Neural cell (in vitro differentiated cells): Measurements from ENCODE around the gene IMMP2L. TPM values are rescaled to one million over a fixed set of nuclear protein-coding genes. Genes with fewer than 3 reads are reported as not detected.

Source experiments
- H2AFZ ChIP-seq: fragments of 200-600, 300-800 bp; sonication (generic), shearing (Covaris generic); 2 replicates; pipeline ENCODE4 v1.6.0; 2014; ENCODE audit warnings: low read depth, mild to moderate bottlenecking, antibody characterized with exemption, low read length, moderate library complexity
- H3F3A ChIP-seq: fragments of 200-600 bp; shearing (Covaris generic); 2 replicates; pipeline ENCODE4 v1.6.1; 2016; ENCODE audit warnings: mild to moderate bottlenecking, moderate library complexity, mixed read lengths, antibody characterized with exemption, low read length; ENCODE audit not compliant: insufficient read depth, poor library complexity, severe bottlenecking
- H3K27ac ChIP-seq: fragments of 200-600, 300-800 bp; sonication (generic), shearing (Covaris generic); 2 replicates; pipeline ENCODE4 v1.5.1; 2014; ENCODE audit warnings: mild to moderate bottlenecking, low read length, moderate library complexity
- H3K27me3 ChIP-seq: fragments of 300-800, 200-600 bp; sonication (generic), shearing (Covaris generic); 2 replicates; pipeline ENCODE4 v1.6.0; 2014; ENCODE audit warnings: mild to moderate bottlenecking, low read depth, low read length, moderate library complexity; ENCODE audit not compliant: insufficient read depth
- H3K36me3 ChIP-seq: fragments of 300-800, 200-600 bp; sonication (generic), shearing (Covaris generic); 2 replicates; pipeline ENCODE4 v1.5.1; 2014; ENCODE audit warnings: mild to moderate bottlenecking, antibody characterized with exemption, low read length, moderate library complexity; ENCODE audit not compliant: insufficient read depth
- H3K4me2 ChIP-seq: fragments of 300-800, 200-600 bp; sonication (generic), shearing (Covaris generic); 2 replicates; pipeline ENCODE4 v1.6.0; 2014; ENCODE audit warnings: mild to moderate bottlenecking, low read length
- H3K4me3 ChIP-seq: fragments of 300-800, 200-600 bp; sonication (generic), shearing (Covaris generic); 2 replicates; pipeline ENCODE4 v1.5.1; 2014; ENCODE audit warnings: mild to moderate bottlenecking, low read length, moderate library complexity
- H3K79me2 ChIP-seq: fragments of 200-600 bp; shearing (Covaris generic); replicated peaks from 2 replicates; pipeline ENCODE4 v1.6.0; 2014; ENCODE audit warnings: mild to moderate bottlenecking, low read length, moderate library complexity; ENCODE audit not compliant: insufficient read depth
- H3K9ac ChIP-seq: fragments of 300-800, 200-600 bp; sonication (generic), shearing (Covaris generic); 2 replicates; pipeline ENCODE4 v1.6.1; 2016; ENCODE audit warnings: mild to moderate bottlenecking, low read length, mixed read lengths
- H3K9me2 ChIP-seq: fragments of 200-600 bp; shearing (Covaris generic); 2 replicates; pipeline ENCODE4 v1.6.1; 2016; ENCODE audit warnings: mild to moderate bottlenecking, low read length, mixed read lengths; ENCODE audit not compliant: insufficient read depth
- H3K9me3 ChIP-seq: fragments of 200-600, 300-800 bp; sonication (generic), shearing (Covaris generic); 2 replicates; pipeline ENCODE4 v1.6.1; 2016; ENCODE audit warnings: mild to moderate bottlenecking, mixed run types, low read length, moderate library complexity, mixed read lengths
- H4K20me1 ChIP-seq: fragments of 200-600 bp; shearing (Covaris generic); 2 replicates; pipeline ENCODE4 v1.6.1; 2016; ENCODE audit warnings: mild to moderate bottlenecking, mixed run types; ENCODE audit not compliant: insufficient read depth
- EP300 ChIP-seq: fragments of 450-650 bp; conservative IDR thresholded peaks from 2 replicates; pipeline ENCODE4 v1.6.1; 2014; ENCODE audit warnings: antibody characterized with exemption, mild to moderate bottlenecking, moderate library complexity; ENCODE audit not compliant: poor library complexity, severe bottlenecking
- EZH2 ChIP-seq: fragments of 200-600, 300-800 bp; shearing (Covaris generic), sonication (generic); IDR thresholded peaks from 2 replicates; pipeline ENCODE4 v1.6.1; 2014; ENCODE audit warnings: antibody characterized with exemption, low read length, borderline replicate concordance, mild to moderate bottlenecking; ENCODE audit not compliant: insufficient read depth, poor library complexity, severe bottlenecking
- MXI1 ChIP-seq: fragments of 450-650 bp; conservative IDR thresholded peaks from 2 replicates; pipeline ENCODE4 v1.6.1; 2014; ENCODE audit warnings: antibody characterized with exemption, mild to moderate bottlenecking; ENCODE audit not compliant: poor library complexity, severe bottlenecking
- POLR2AphosphoS5 ChIP-seq: IDR thresholded peaks from 2 replicates; pipeline ENCODE4 v1.6.1; 2012
- RAD21 ChIP-seq: fragments of 450-650 bp; conservative IDR thresholded peaks from 2 replicates; pipeline ENCODE4 v1.6.1; 2014; ENCODE audit warnings: antibody characterized with exemption, mild to moderate bottlenecking, moderate library complexity
- SMC3 ChIP-seq: fragments of 450-650 bp; conservative IDR thresholded peaks from 2 replicates; pipeline ENCODE4 v1.6.1; 2014; ENCODE audit warnings: antibody characterized with exemption, mild to moderate bottlenecking, moderate library complexity; ENCODE audit not compliant: poor library complexity
- TAF1 ChIP-seq: IDR thresholded peaks from 2 replicates; pipeline ENCODE4 v1.6.1; 2012; ENCODE audit warnings: low read depth
- polyA plus RNA-seq: library from polyadenylated mRNA; depleted of rRNA; stranded (reverse); fragments of >200 nt; gene quantifications from 2 replicates; pipeline ENCODE4 v1.2.3, GENCODE V29; 2014
- TF ChIP-seq, protein P1 (sequence below): IDR thresholded peaks from 2 replicates; pipeline ENCODE4 v1.6.1; 2012; ENCODE audit warnings: borderline replicate concordance
- TF ChIP-seq, protein P2 (sequence below): fragments of 450-650 bp; IDR thresholded peaks from 2 replicates; pipeline ENCODE4 v1.5.1; 2014; ENCODE audit warnings: antibody characterized with exemption, mild to moderate bottlenecking, moderate library complexity; ENCODE audit not compliant: poor library complexity, severe bottlenecking

The IMMP2L gene
- polyA plus RNA-seq, 1 donor from 2014 or later: 9.7 TPM

DNA sequence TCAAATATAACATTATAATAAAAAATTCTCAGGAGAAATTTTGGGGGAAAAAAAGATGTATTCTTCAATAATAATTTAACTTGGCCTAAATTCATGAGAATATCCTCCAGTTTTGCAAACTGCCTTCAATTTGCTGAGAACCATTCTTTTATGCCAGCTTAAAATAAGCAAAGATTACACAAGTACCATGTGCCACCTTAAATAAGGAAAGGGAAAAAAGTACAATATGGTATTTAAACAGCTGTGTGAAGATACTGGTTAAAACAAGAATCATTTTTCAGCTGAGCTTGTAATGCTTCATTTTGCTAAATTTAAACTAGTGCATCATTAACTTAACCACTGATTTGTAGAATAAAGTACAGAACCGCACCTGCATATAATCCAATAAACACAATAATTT, 253.6 kb downstream of the IMMP2L start:
- Histone ChIP-seq H3K79me2 (no peaks in the 10 kb centered on the region), H3K4me3 (no peak overlapping the region), H2AFZ (no peak overlapping the region), H3K9me2 (no peaks in the 10 kb centered on the region), H3K27me3 (no peaks in the 10 kb centered on the region), H3K27ac (no peak overlapping the region), H3F3A (no peaks in the 10 kb centered on the region), H3K36me3 (no peaks in the 10 kb centered on the region), H3K9me3 (no peaks in the 10 kb centered on the region), H3K9ac (no peak overlapping the region), H4K20me1 (no peaks in the 10 kb centered on the region), H3K4me2 (no peak overlapping the region)
- TF ChIP-seq EP300: no peak
- TF ChIP-seq, protein P1, sequence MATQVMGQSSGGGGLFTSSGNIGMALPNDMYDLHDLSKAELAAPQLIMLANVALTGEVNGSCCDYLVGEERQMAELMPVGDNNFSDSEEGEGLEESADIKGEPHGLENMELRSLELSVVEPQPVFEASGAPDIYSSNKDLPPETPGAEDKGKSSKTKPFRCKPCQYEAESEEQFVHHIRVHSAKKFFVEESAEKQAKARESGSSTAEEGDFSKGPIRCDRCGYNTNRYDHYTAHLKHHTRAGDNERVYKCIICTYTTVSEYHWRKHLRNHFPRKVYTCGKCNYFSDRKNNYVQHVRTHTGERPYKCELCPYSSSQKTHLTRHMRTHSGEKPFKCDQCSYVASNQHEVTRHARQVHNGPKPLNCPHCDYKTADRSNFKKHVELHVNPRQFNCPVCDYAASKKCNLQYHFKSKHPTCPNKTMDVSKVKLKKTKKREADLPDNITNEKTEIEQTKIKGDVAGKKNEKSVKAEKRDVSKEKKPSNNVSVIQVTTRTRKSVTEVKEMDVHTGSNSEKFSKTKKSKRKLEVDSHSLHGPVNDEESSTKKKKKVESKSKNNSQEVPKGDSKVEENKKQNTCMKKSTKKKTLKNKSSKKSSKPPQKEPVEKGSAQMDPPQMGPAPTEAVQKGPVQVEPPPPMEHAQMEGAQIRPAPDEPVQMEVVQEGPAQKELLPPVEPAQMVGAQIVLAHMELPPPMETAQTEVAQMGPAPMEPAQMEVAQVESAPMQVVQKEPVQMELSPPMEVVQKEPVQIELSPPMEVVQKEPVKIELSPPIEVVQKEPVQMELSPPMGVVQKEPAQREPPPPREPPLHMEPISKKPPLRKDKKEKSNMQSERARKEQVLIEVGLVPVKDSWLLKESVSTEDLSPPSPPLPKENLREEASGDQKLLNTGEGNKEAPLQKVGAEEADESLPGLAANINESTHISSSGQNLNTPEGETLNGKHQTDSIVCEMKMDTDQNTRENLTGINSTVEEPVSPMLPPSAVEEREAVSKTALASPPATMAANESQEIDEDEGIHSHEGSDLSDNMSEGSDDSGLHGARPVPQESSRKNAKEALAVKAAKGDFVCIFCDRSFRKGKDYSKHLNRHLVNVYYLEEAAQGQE: no peak
- no peak for TF ChIP-seq EZH2
- TF ChIP-seq TAF1: no peak

DNA sequence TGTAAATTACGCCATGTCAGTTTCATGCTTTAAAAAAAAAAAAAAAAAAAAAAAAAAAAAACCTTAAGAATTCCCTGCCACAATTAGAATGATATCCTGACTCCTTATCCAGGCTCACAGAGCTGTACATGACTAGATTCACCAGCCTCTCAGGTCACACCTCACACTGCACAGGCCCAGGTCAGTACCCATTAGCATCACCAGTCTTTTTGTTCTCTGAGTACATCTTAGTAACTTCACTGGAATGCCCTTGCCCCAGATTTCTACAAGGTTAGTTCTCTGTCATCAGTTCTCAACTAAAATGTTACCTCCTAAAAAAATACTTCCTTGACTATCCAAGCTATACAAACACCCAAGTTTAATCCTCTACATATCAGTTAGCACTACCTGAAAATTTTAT, 260.4 kb downstream of the IMMP2L start:
- no peak for TF ChIP-seq MXI1
- TF ChIP-seq, protein P1: no peak
- TF ChIP-seq EZH2: no peak
- no peak for TF ChIP-seq POLR2AphosphoS5
- no peak for TF ChIP-seq SMC3
- no peak for TF ChIP-seq RAD21
- TF ChIP-seq EP300: no peak
- TF ChIP-seq, protein P2, sequence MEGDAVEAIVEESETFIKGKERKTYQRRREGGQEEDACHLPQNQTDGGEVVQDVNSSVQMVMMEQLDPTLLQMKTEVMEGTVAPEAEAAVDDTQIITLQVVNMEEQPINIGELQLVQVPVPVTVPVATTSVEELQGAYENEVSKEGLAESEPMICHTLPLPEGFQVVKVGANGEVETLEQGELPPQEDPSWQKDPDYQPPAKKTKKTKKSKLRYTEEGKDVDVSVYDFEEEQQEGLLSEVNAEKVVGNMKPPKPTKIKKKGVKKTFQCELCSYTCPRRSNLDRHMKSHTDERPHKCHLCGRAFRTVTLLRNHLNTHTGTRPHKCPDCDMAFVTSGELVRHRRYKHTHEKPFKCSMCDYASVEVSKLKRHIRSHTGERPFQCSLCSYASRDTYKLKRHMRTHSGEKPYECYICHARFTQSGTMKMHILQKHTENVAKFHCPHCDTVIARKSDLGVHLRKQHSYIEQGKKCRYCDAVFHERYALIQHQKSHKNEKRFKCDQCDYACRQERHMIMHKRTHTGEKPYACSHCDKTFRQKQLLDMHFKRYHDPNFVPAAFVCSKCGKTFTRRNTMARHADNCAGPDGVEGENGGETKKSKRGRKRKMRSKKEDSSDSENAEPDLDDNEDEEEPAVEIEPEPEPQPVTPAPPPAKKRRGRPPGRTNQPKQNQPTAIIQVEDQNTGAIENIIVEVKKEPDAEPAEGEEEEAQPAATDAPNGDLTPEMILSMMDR: no peak
- TF ChIP-seq TAF1: no peak
- Histone ChIP-seq H3K4me3 (no peak overlapping the region), H3K9me3 (no peaks in the 10 kb centered on the region), H3K36me3 (no peaks in the 10 kb centered on the region), H3K27me3 (no peaks in the 10 kb centered on the region), H3K4me2 (no peak overlapping the region), H3K27ac (no peak overlapping the region), H3K9me2 (no peaks in the 10 kb centered on the region), H3F3A (no peaks in the 10 kb centered on the region), H3K9ac (no peak overlapping the region), H4K20me1 (no peaks in the 10 kb centered on the region), H3K79me2 (no peaks in the 10 kb centered on the region), H2AFZ (no peak overlapping the region)
